Mononuclear cell (primary cell): ENCODE data around the gene ZNF649. TPM values are rescaled to one million over a fixed set of nuclear protein-coding genes. Genes with fewer than 3 reads are reported as not detected.

ENCODE experiments used
- total RNA-seq: library from RNA; depleted of rRNA; stranded (reverse); fragments of >200 nt; gene quantifications from one replicate; pipeline ENCODE4 v1.2.3, GENCODE V29; 2012

The ZNF649 gene
- total RNA-seq, 1 donor, result 18.3 TPM

Other genes with a start within 250 kb of the ZNF649 start
- gene SPACA6, start 211.7 kb downstream of the ZNF649 start, total RNA-seq, result 1.8 TPM
- gene HAS1, start 181.0 kb downstream of the ZNF649 start, total RNA-seq, result 1.2 TPM
- 81.6 TPM for gene FPR1, start 153.1 kb downstream of the ZNF649 start, total RNA-seq
- 7.5 TPM for gene FPR2, start 143.8 kb downstream of the ZNF649 start, total RNA-seq
- 2.2 TPM for gene FPR3, start 109.9 kb downstream of the ZNF649 start, total RNA-seq
- gene ZNF577, start 17.1 kb downstream of the ZNF649 start, total RNA-seq, result 8.6 TPM
- 0.84 TPM for gene ZNF613, start 22.5 kb upstream of the ZNF649 start, total RNA-seq
- gene ZNF350, start 81.8 kb upstream of the ZNF649 start, total RNA-seq, result 34.5 TPM
- 16.1 TPM for gene ZNF615, start 103.2 kb upstream of the ZNF649 start, total RNA-seq
- 17.4 TPM for gene ZNF614, start 123.4 kb upstream of the ZNF649 start, total RNA-seq
- gene ZNF432, start 143.8 kb upstream of the ZNF649 start, total RNA-seq, result 15.7 TPM
- gene ZNF841, start 190.7 kb upstream of the ZNF649 start, total RNA-seq, result 19.6 TPM
- 1.2 TPM for gene ZNF616, start 234.9 kb upstream of the ZNF649 start, total RNA-seq